Stimulated activated CD4-positive, alpha-beta T cell treated with anti-CD3 and anti-CD28 coated beads, Interleukin-1b, Interleukin-23, amount 100 ng/mL, for 4 hours (primary cell): ENCODE measurements around the gene TAS1R1.
A peak's percentile ranks its signal among the peaks of the same experiment; 100 is the strongest.
"Not testable (repeated sequence)": the region's sequence is repeated elsewhere in the genome, so short reads cannot be mapped to it uniquely, and the experiment has no call there.

Experiments
- DNase-seq, 2 donors: peaks; one replicate each; pipeline ENCODE4 v3.0.0-alpha.2; 2020; ENCODE audit warnings: low read depth in 2 of 2

Gene TAS1R1

DNA sequence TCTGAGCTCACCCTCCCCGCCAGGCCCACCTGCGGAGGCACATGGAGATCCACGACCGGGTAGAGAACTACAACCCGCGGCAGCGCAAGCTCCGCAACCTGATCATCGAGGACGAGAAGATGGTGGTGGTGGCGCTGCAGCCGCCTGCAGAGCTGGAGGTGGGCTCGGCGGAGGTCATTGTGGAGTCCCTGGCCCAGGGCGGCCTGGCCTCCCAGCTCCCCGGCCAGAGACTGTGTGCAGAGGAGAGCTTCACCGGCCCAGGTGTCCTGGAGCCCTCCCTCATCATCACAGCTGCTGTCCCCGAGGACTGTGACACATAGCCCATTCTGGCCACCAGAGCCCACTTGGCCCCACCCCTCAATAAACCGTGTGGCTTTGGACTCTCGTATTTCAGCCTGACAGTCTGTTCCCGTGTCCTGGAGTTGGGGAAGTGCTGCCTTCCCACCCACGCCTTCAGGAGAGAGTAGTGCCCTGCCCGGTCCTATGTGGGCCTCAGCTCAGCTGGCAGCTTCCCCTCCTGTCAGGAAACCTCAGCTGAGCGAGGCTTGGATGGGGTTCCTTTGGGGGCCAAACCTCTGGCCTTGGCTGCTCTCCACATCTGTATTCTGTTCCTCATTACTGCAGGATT lies 33.9 kb downstream of the TAS1R1 start:
- no peak for DNase-seq

DNA sequence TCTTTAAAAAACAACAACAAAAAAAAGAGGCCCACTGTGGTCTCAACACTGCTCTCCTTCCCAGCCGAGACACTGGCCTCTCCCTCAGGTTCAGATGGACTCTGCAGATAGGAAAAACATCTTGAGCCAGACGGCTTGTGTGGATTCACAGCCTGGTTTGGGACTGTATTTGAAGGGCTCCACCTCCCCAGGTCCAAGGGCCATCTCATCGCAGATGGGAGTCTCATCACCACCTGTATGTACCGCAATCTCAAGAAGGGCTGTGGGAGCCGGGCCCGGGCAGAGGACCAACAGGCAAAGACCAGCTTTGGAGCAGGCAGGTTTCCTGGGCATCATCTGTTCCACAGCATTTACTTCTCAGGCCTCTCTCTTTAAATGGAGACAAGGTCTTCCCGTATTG lies 34.9 kb downstream of the TAS1R1 start:
- DNase-seq: no peak

DNA sequence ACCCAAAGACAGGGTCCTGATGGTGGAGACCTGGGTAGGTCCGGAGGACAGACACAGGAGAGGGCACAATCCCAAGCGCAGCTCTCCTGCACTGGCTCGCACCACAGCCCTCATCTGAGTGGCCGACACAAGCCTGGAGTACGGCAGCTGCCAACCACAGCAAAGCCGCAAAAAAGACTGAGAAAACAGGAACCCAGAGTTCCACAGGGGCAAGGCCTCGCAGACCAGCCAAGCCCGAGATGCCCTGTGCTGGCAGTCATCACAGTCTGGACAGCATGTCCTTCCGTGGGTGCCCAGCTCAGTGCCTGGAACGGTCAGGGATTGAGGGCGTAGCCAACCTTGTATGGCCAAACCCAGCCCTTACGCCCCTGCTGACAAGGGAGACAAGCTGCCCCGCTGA lies 36.1 kb downstream of the TAS1R1 start:
- no peak for DNase-seq

DNA sequence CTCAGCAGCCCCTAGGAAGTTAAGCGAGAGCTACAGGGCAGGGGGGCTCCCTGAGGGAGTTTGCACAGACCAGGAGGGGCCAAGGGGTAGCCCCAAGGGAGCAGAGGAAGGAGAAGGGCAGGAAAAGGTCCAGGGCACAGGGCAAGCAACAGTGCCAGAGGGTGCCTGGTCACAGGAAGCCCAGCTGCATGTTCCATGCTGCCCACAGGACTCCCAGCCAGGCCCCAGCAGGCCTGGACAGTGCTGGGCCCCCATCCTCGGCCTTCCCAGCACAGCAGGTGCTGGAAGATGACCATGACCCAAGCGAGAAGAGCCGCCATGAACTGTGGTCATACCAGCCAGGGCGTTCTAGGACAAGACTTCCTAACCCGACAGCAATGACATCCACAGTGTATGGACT lies 36.5 kb downstream of the TAS1R1 start:
- no peak for DNase-seq

DNA sequence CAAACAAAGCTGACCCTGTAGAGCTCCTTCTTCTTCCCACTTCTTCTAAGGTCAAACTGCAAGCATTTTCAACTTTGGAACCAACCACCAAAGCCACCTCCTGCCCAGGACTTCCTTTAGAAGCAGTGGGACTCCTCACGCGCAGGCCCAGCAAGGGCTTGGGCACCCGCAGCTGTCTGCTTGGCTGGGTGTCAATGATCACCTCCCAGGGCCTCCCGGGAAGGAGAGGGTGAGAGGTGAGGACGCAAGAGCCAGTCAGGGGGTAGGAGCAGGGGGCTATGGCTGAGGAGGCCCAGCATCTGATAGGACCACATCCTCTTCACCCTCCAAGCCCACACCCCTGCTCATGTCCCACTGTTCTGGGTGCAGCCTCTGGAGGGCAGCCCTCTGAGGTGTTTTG lies 37.3 kb downstream of the TAS1R1 start:
- DNase-seq: no peak

DNA sequence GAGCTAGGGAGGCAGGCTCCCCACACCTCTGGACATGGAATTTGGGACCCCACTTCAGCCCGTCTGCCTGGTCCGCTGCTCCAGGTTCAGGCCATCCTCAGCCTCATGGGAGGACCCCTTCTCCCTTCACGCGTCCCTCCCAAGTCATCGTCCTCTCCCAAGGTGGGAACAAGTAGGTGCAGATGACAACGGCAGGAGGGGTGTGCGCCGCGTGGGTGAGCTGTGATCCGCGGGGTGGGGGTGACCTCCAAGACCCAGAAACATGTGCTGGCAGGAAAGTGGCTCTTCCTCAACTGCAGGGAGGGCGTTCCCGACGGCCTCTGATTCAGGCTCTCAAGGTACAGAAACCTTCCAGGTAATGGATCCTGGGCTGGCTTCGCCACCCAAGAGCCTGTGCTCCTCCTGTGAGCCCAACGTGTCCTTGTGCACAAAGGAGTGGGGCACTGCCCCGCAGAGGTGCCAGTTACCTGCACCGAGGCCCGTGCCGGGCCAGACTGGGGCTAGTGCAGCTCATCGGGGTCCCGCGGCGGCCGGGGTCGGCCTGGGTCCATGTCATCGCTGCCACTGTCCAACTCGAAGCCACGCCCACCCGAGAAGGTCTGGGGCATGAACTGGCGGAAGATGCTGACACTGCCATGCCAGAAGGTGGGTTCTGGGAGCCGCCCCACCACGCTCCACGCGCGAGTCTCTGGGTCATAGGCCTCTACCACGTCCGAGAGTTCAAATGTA lies 37.9 kb downstream of the TAS1R1 start:
- no peak for DNase-seq

DNA sequence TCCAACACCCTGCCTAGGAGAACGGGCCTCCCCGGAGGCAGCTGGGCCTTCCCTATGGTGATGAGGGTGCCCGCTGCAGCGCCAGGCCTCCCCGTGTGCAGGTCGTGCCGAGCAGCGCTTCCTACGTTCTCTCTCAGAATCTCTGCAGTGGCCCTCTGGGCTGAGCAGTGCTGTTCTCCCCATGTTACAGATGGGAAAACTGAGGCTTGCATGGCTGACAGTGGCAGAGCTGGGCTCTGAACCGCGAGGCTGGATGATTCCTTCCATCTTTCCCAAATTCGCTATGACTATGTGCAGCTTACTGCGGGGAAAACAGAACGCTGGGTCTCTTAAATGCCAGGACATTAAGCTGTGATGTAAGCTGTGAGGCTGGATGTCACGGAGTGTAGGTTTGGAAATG lies 38.7 kb downstream of the TAS1R1 start:
- no peak for DNase-seq

DNA sequence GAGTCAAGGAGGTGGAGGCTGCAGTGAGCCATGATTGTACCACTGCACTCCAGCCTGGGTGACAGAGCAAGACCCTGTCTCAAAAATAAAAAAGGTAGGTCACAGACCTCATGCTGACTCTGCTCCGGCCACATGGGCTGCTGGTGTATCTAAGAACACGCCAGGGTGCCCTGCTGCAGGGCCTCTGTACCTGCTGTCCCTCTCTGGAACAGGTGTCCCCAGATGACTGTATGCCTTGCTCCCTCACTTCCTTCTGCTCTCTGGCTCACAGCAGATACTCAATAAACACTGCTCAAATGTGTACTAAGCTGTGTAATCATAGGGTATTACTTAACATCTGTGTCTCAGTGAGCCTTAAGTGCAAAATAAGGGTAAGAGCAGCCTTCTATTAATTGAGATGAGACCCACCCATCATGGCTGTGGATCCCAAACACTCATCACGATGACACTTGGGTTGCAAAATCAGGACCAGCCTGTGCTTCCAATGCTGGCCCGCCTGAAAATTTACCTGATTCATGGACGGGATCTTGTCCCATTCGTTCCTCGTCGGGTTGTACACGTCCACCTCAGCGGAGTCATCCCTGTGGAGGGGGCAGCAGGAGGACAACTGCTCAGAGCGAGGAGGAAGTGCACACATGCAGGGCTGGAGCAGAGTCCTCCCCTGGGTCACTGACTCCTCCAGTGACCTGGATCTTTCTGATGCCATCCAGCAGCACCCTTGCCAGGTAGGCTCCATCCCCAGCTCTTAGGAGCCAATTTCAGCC lies 40.1 kb downstream of the TAS1R1 start:
- DNase-seq: no peak

DNA sequence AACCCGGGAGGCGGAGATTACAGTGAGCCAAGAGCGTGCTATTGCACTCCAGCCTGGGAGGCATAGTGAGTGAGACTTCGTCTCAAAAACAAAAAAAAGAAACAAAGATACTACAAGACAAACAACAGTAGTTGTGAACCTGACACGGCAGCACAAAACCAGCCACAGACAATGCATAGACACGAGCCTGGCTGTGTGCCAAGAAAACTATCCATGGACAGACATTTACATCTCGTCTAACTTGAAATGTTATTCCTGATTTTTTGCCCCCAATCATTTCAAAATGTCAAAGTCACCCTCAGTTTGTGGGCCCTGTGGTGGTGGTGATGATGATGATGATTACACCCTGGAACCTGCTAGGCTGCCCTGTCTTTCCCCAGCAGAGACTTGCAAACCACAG lies 41.2 kb downstream of the TAS1R1 start:
- no peak for DNase-seq

DNA sequence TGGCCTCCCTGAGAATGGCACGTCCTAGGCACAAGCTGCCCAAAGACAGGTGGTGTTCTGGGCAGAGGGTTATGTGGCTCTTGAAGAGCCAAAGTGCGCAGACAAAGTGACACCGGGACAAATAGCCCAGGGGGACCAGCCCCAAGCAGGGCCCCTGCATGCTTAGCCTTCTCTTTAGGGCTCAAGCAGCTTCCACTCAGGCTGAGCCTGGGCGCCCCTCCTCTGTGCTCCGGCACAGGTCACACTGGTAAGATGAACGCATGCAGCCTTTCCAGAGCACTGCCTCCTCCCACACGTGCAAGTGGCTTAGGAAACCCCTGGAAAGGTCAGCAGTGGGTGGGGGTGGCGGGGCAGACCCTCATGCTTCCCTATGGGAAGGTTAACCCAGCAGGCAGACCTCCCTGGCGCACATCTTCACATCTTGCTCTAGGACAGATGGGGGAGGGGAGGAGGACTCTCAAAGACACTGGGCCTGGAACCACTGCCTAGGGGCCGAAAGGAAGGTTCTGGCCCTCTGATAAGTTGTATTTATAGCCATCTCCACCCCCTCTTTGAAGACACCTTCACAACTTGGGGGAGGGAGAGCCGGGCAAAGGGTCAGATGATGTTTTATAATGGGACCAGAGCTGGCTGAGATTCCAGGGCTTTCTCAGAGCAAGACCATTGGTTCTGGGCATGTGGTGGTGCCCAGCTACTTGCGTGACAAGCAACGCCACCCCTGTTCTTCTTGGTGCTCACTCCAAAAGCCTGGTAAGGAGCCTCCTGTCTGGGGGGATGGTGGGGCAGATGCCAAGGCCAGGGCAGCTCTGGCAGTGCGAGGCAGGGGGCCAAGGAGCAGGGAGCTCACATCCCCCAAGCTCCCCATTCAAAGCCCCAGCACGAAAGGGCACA lies 42.0 kb downstream of the TAS1R1 start:
- no peak for DNase-seq

DNA sequence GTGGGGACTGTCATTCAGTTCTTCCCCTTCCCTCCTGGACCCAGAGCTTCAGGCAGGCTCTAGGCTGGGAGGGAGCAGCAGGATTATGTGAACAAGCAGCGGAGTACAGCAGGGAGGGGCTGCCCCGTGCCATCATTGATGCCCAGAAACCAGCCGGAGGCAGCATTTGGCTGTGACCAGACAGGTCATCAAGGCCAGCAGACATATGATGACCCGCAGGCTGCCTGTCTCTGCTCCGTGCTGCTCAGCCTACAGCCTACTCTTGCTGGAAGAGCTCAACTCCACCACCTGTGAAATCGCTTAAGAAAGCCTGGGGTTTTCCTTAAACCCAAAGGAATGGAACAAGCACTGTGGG lies 42.6 kb downstream of the TAS1R1 start:
- no peak for DNase-seq

DNA sequence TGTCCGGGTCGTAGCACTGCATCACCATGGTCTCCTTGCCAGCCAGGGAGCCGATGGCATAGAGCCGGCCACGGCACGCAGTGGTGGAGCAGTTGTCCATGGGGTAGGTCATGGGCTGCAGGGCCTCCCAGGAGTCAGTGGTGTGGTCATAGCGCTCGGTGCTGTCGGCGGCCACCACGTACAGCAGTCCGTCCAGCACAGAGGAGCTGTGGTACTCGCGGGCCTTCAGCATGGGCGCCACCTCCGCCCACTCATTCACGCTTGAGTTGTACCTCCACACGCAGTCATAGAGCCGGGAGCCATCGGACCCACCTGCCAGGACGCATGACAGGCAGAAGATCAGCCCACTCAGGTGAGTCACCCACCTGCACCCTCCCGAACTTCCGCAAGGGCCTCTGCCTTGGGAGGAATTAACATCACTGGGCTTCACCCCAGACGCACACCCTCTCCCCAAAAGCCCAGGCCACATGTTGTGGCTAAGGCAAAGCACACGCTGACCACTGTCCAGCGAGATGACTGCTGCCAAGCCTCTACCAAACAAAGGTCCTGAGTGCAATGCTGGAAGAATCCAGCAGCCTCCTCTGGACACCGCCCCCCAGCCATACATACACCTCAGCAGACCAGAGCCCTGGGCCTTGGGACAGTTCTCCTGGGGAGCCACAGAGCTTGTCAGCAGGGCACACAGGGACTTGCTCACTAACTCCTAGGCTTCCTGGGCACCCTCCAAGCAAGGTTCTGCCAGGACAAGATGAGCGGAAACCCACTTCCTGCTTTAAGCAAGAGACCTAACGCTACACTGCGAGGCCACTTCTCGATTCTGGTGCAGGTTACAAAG lies 44.3 kb downstream of the TAS1R1 start:
- DNase-seq: peak; percentile 38 to 55

DNA sequence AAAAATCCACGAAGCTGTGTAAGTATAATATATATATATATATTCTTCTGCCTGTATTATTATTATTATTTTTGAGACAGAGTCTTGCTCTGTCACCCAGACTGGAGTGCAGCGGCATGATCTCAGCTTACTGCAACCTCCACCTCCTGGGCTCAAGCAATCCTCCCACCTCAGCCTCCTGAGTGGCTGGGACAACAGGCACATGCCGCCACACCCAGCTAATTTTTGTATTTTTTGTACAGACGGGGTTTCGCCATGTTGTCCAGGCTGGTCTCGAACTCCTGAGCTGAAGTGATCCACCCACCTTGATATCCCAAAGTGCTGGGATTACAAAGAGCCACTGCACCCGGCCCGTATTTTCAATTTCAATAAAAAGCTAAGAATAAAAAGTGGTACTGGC lies 44.9 kb downstream of the TAS1R1 start:
- DNase-seq: not testable (repeated sequence)

DNA sequence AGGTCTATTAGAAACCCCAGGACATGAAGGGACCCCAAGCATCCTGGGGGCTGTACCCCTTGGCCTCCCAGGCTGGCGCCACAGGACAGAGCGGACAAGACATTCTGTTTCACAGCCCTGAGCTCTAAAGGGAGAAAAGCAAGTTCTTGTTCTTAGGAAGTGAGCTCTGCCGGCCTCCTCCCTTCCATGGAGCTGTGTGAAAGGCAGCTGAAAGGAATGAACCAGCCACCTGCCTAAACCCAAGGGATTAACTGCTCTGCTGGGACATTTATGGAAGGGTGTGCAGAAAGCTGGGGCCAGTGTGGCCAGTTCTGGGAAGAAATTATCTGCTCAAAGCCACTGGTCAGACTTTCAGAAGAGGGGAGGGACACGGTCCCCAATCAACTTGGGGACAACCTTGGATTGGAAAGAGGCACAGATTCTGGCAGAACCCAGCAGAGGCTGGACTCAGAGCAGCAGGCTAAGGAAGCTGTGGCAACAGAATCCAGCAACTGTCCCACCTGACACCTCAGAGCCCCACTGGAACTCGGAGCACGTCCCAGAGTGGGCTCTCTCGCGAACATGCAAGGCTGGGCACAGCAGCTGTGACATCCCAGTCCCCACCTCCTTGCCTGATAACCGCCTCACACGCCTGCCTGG lies 45.4 kb downstream of the TAS1R1 start:
- no peak for DNase-seq

DNA sequence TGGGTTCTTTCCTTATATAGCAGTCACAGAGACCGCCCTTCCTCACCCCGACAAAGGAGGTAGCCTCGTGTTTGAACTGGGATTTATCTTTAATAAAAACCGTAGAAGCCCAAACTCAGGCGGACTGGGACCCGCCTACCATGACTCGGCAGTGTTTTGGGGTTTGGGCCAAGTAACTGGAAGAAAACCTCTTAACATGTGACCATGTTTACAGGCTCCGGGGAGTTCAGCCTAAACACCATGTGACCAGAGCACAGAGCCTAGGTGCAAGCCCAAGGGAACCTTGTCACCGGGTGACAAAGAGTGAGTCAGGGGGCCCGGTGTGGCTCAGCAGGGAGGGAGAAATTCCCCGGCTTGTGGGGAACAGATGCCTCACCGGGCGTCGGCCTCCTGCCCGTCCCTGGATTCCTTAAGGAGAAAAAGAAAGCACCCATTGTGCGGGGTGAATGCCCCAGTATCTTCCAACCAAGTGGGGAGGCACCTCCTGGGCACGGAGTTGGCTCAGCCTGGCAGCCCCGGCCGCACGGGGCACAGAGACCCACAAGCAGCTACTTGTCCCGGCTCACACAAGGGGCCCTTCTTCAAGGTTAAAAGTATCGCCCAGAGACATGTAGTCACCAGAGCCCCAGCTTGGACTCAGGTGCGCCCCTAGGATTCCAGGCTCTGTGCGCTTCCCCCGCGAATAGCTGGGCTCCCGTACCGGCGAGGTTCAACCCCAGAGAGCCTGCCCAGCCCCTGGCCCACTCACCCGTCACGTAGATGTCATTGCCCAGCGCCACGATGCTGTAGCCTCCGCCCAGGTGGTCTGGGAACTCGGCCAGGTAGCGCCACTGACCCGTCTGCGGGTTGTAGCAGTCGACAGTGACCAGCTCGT lies 46.2 kb downstream of the TAS1R1 start:
- peak; percentile 63 to 65 for DNase-seq

DNA sequence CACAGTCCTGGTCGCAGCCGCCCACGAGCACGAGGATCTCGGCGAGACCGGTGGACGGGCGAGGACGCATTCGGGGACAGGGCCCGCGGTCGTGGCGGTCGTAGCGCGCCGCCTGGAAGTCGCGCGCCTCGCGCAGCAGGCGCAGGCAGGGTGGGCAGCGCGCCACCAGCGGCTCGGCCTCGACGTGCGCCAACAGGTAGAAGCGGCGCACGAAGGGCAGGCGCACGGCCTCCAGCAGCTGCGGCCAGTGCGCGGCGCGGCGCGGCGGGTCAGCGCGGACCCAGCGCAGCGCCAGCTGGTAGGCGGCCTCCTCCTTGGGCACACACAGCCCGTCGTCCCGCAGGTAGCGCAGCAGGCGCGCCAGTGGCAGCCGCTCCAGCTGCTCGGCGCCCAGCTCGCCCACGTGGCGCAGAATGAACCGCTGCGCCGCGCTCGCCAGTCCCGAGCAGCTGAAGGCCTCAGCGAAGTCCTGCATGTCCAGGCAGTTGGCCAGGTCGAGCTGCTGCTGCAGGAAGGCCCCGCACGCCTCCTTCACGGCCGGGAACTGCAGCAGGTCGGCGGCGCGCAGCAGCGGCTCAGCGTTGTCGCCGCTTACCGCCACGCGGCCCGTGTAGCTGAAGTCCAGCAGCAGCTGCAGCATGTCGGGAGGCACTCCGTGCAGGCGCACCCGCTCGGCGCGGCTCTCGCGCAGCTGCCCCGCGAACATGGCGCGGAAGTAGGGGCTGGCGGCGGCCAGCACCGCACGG lies 47.0 kb downstream of the TAS1R1 start:
- no peak for DNase-seq

DNA sequence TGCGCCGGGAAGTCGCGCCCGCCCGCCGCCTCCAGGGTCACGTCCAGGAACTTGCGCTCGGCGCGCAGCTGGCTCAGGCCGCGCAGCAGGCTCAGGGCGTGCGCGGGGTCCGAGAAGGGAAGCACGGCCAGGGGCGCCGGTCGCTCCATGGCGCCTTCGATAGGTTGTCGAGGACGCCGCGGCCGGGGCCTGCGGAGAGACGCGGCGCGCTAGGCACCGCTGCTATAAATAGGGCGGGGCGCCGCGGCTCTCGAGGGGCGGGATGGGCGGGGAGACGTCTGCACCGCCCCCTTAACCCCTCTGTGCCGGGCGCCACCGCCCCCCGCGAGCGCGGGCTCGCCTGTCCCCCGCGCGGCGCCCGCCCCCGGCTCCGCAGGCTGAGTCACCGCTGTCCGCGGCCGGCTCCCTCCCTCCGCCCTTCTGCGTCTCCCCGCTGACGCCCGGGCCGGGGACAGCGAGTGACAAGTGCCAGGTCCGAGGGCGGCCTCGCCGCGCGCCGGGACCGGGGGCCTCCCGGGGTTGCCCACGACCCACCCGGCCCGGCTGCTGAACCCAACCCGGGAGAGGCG lies 47.6 kb downstream of the TAS1R1 start, which contains the start of gene KLHL21:
Gene KLHL21 (minus strand): TSS at position 201 of the 569 bp plus-strand sequence. CDS start 52 bp downstream, at position 149.
- peak; percentile 80 to 85 for DNase-seq

DNA sequence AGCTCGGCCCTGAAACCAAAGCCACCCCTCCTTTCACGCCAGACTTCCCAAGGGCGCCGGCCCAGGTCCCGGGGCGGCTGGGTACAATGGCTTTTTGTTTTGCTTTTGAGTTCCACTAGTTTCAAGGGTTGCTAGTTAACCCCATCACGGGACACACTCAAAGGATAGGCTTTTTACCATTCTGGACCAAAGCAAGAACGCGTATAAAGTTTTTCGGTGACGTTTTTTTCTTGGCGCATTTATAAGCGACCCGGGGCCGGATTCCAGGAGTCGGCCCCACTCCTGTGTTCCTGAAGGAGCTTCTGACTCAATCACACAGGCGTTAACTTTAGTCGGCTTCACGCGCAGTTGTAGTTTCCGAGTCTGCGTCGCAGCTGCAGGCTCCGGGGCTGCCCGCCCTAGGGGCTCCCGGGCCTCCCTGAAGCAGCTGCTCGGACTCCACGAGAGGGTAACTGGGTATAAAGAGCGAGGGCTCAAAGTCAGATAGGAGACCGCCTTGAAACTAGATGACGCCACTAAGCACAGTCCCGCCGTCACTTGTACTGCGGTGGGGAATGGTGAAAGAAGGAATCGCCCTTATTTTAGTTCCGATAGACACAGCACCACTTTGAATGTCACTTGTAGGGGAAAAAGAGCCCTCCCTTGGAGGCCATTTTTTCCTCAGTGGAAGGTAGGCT lies 48.3 kb downstream of the TAS1R1 start:
- peak in 1 of 2 donors; percentile 42 for DNase-seq
